Natural killer cell treated with Interleukin-12 subunit alpha and Interleukin-12 subunit beta and Interleukin-15 and Interleukin-18, amount 100 ng/mL, for 72 hours (primary cell): ENCODE data around the gene CAMK2G. TPM values are rescaled to one million over a fixed set of nuclear protein-coding genes. Genes with fewer than 3 reads are reported as not detected.
A peak's percentile ranks its signal among the peaks of the same experiment; 100 is the strongest.

Experiments used
- ATAC-seq, 2 donors: fragments of 150-1000 bp; cut with Tn5 transposase in 1 of 2; sonication (Bioruptor Pico), chemical (Tn5 transposase) in 1 of 2; 2 replicates each; pipeline ENCODE4 v1.10.0; 2021
- DNase-seq: peaks from one replicate; pipeline ENCODE4 v3.0.0; 2022; ENCODE audit warnings: low spot score
- H3K27ac Mint-ChIP-seq, 2 donors: 1 replicate in 1 of 2; 2 replicates in 1 of 2; pipeline ENCODE4 v1.8.0; 2022; ENCODE audit warnings: mixed read lengths in 2 of 2, mild to moderate bottlenecking in 1 of 2, moderate library complexity in 1 of 2
- H3K27me3 Mint-ChIP-seq, 2 donors: 1 replicate in 1 of 2; 2 replicates in 1 of 2; pipeline ENCODE4 v1.8.0; 2022; ENCODE audit warnings: mixed read lengths in 2 of 2
- H3K36me3 Mint-ChIP-seq: one replicate; pipeline ENCODE4 v1.8.0; 2022; ENCODE audit warnings: mixed read lengths
- H3K4me1 Mint-ChIP-seq, 2 donors: 1 replicate in 1 of 2; 2 replicates in 1 of 2; pipeline ENCODE4 v1.8.0; 2022; ENCODE audit warnings: low read depth in 2 of 2, mixed read lengths in 2 of 2, mild to moderate bottlenecking in 1 of 2
- H3K4me3 Mint-ChIP-seq: one replicate; pipeline ENCODE4 v1.8.0; 2022; ENCODE audit warnings: mixed read lengths
- H3K9me3 Mint-ChIP-seq: 2 replicates; pipeline ENCODE4 v1.8.0; 2022; ENCODE audit warnings: mixed read lengths
- total RNA-seq, 2 donors: library from RNA; stranded (reverse); gene quantifications; one replicate each; pipeline ENCODE4 v1.2.3, GENCODE V29; 2022

CAMK2G gene
- total RNA-seq, 2 donors from 2014 or later: 6.9 to 15.3 TPM

DNA sequence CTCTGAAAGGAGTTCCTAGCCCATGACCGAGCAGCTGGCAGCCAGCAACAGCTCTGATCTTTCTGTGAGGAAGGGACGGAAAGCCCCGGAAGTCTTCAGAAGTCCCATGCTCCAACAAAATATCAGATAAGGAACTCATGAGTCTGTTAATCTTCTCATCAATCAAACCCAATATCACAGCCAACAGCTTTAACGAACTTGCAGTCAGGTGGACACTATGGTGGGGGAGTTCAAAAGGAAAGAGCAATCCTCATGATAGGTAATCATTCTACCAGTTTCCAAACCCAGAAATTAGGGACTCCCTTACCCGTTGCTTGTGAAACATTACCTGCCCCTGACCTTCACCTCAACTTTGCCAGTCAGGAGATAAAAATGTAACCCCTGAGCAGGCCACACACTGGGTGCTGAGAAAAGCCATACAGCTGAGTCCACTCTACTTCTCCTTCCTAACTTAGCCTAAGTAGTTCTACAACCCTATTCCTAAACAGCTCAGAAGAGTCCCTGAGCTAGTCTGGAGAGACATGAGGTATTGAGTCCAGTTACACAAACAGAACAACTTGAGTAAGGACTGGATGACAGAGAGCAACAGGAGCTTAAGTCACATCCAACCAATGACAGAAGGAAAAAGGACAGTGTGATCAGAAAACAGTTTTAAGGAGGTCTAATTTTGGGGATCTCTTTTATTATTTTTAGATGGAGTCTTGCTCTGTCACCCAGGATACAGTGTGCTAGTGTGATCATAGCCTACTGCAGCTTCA is 65.1 kb downstream of the CAMK2G start:
- Mint-ChIP-seq H3K9me3 (no peaks in the 10 kb centered on the region), H3K36me3 (peaks cover 33% of the 10 kb centered on the region), H3K27me3 (no peaks in the 10 kb centered on the region), H3K4me1 (peaks cover 45 to 46% of the 10 kb centered on the region in 2 donors), H3K4me3 (peak overlapping the region; percentile 94), H3K27ac (peak overlapping the region; percentile 90 to 96)
- no peak for ATAC-seq
- DNase-seq: no peak

DNA sequence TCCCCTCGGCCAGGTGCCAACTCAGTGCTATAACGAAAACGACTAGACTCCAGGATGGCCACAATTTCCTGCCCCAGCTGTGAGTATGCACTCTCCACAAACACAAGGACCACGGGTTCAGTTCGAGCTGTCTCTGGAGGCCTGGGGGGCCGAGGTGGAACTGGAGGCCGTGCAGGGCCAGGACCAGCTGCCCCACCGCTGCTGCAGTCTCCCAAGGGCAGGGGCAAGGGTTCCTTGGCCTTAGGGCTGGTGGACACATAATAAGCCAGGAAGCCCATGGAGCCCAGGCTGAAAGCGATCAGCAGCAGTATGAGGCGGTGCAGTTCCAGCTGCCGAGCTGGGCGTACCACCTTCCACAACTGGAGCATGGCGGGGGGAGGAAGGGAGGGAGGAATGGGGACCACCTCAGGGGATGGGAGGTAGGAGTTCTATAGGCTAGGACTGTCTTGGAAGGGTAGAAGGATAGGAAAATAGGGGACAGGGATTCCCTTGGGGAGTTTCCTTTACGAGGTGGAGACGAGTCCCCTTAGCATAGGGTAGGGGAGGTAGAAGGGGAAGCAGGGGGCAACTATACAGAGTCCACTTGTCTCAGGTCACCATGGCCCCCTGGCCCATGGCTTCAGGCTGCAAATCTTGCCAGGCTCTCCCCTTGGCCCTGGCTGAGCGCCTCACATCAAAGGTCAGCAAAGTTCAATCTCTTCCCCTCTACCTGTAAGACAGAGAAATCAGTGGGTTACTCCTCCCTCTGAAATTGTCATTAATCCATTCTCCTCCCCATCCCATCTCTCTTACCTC is 66.1 kb downstream of the CAMK2G start:
- ATAC-seq: no peak
- DNase-seq: no peak
- Mint-ChIP-seq H3K27ac (peak overlapping the region; percentile 90 to 96), H3K27me3 (no peaks in the 10 kb centered on the region), H3K36me3 (peaks cover 33% of the 10 kb centered on the region), H3K4me3 (peak overlapping the region; percentile 94), H3K4me1 (peaks cover 49 to 56% of the 10 kb centered on the region in 2 donors), H3K9me3 (no peaks in the 10 kb centered on the region)

DNA sequence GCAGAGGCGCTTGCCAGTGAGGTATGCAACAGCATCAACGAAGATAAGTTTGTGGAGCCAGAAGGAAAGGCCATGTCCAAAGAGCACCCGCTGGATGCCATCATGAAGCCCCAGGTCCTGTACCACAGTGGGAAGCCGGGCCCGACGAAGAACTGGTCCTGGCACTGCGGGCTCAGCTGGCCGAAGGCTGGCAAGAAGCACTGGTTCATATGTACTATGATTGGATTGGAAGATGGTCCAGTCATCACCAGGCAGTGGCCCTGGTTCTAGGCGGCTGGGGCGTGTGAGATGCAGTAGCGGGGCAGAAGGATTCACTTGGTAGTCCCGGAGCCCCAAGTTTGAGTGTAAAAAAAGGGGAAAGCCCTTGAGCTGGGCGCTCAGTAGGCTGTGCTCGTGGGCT is 66.9 kb downstream of the CAMK2G start:
- DNase-seq: no peak
- Mint-ChIP-seq H3K9me3 (no peaks in the 10 kb centered on the region), H3K4me3 (peak overlapping the region; percentile 21), H3K27me3 (no peaks in the 10 kb centered on the region), H3K4me1 (peaks cover 48 to 61% of the 10 kb centered on the region in 2 donors), H3K36me3 (peaks cover 39% of the 10 kb centered on the region), H3K27ac (peak overlapping the region; percentile 7 to 13)
- no peak for ATAC-seq

DNA sequence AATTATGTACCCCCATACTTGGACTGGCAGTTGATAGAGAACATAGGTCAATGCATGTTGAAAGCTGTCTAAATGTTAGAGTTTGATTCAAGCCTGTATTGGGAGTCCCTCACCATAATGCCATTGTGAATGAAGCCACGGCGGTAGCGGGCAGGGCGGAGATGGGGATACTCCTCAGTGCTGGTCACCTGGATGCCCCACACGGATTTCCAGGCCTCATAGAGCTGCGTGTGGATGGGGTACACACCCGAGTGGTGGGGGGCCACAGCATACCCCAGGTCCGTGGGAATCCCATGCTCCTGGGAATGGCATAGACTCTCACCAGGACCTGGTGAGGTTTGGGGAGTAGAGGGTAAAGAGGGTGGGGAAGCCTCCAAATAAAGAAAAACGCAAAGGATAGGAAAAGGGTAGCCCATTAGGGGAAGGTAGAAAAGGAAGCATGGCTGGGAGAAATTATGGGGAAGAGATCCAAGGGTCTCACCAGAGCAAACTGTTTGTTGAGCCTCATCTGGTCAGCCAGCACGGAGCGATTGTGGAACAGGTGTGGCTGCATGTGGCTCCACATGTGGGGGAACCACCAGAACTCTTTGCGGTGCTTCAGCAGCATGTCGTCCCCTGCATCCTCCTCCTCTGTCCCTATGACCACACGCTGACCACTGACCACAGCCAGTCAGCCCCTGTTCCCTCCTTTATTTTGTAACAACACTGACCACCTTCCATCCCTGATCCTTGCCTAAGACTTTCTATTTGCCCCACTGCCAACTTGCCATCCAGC is 68.0 kb downstream of the CAMK2G start:
- H3K4me3 Mint-ChIP-seq: peak overlapping the region; percentile 21
- peaks cover 39% of the 10 kb centered on the region for H3K36me3 Mint-ChIP-seq
- no peaks in the 10 kb centered on the region for H3K27me3 Mint-ChIP-seq
- peaks cover 48 to 61% of the 10 kb centered on the region in 2 donors for H3K4me1 Mint-ChIP-seq
- peak overlapping the region; percentile 13 to 31 for H3K27ac Mint-ChIP-seq
- no peak for ATAC-seq
- no peaks in the 10 kb centered on the region for H3K9me3 Mint-ChIP-seq
- DNase-seq: no peak

DNA sequence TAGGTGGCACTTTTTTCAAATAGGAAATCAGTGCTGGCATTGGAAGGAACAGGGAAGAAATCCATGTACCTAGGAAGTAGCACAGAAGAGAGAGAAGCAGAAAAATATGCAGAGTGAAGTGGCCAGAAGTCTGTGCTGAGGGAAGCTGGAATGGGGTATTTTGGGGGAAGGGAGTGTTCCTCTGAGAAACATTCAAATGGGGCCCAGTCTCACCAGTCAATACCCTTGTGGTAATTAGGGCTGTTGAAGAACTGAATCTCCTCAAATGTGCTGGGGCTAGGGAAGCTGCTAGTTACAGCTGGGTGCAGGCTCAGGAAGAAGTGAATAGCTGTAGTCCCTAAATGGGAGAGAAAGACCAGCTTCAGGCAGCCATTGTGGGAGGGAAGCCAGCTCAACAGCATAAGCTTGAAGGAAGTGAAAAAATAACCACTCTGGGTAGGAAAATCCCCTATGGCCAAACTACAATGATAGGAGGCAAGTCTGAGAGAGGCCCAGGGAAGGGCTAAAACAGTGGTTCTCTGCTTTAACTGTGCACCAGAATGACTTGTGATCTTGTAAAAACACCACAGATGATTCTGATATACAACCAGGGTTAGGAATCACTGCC is 70.6 kb downstream of the CAMK2G start:
- Mint-ChIP-seq H3K9me3 (no peaks in the 10 kb centered on the region), H3K4me3 (peak overlapping the region; percentile 4), H3K27me3 (no peaks in the 10 kb centered on the region), H3K27ac (peak overlapping the region; percentile 53 to 88), H3K36me3 (peaks cover 25% of the 10 kb centered on the region), H3K4me1 (peaks cover 33 to 42% of the 10 kb centered on the region in 2 donors)
- no peak for DNase-seq
- ATAC-seq: peak; percentile 43 to 52

DNA sequence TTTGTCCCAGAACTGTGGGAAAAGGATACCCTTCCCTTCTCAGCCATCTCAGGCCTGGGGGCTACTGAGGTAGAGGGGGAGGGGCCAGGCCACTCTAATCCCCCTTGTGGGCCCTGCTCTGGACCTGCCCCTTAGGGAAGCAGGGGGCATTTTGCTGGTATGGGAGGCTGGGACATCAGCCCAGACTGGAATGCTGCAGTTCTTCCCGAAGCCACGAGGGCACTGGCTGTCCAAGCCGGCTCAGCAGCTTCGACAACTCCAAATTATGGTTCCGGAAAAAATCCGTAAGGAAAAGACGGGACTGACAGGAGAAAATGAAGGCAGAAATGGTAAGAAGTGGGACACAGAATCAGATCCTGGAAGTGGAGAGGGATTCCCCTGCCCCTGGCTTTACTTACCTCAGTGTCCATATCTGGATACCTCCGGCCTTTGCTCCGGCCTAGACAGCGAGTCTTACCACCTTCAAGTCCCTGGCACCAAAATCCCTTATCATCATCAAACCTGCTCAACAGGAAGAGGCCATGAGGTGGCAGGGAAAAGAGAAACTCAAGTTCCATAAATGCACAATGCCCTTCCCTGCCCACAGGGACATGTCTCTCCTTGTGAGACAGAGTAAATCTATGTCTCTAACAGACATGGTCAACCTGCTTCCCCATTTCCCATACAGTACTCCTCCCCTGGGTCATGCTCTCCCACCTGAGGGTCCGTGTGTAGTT is 71.9 kb downstream of the CAMK2G start:
- Mint-ChIP-seq H3K36me3 (peaks cover 29% of the 10 kb centered on the region), H3K27me3 (no peaks in the 10 kb centered on the region), H3K4me1 (peaks cover 32 to 35% of the 10 kb centered on the region in 2 donors), H3K4me3 (no peak overlapping the region), H3K27ac (peak overlapping the region; percentile 53 to 88), H3K9me3 (no peaks in the 10 kb centered on the region)
- no peak for ATAC-seq
- DNase-seq: no peak

DNA sequence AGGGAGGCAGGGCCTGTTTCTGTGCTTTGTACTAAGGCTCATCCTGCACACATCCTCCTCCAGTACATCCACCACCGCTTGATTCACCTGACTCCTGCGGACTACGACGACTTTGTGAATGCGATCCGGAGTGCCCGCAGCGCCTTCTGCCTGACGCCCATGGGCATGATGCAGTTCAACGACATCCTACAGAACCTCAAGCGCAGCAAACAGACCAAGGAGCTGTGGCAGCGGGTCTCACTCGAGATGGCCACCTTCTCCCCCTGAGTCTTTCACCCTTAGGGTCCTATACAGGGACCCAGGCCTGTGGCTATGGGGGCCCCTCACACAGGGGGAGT is 73.1 kb downstream of the CAMK2G start:
- DNase-seq (no peak), ATAC-seq (no peak)
- H3K9me3 Mint-ChIP-seq: no peaks in the 10 kb centered on the region
- no peak overlapping the region for H3K4me3 Mint-ChIP-seq
- H3K36me3 Mint-ChIP-seq: peaks cover 18% of the 10 kb centered on the region
- H3K4me1 Mint-ChIP-seq: peaks cover 23 to 25% of the 10 kb centered on the region in 2 donors
- no peak overlapping the region for H3K27ac Mint-ChIP-seq
- no peaks in the 10 kb centered on the region for H3K27me3 Mint-ChIP-seq

DNA sequence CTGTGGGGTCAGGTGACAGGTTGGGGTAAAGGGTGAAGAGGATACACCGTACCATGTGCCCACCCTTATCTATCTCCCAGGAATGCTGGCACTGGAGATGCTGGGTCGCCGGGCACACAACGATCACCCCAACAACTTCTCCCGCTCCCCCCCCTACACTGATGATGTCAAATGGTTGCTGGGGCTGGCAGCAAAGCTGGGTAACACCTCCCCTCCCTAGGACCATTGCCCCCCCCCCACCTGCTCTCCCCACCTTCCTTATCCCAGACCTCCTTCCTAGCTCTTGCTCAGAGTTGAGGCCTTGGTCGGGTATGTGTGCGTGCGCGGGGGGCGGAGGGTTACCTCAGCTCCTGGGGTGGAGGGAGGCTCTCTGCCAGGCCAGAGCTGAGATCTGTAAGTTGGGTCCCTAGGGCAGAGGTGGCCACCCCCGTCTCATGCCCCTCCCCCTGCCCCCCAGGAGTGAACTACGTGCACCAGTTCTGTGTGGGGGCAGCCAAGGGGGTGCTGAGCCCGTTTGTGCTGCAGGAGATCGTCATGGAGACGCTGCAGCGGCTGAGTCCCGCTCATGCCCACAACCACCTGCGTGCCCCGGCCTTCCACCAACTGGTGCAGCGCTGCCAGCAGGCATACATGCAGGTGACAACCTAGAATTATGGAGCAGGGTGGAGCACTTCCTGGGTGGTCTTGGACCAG is 73.6 kb downstream of the CAMK2G start:
- H3K27ac Mint-ChIP-seq: no peak overlapping the region
- peaks cover 13% of the 10 kb centered on the region for H3K36me3 Mint-ChIP-seq
- DNase-seq: no peak
- H3K27me3 Mint-ChIP-seq: no peaks in the 10 kb centered on the region
- H3K4me3 Mint-ChIP-seq: no peak overlapping the region
- no peaks in the 10 kb centered on the region for H3K9me3 Mint-ChIP-seq
- no peak for ATAC-seq
- peaks cover 18 to 22% of the 10 kb centered on the region in 2 donors for H3K4me1 Mint-ChIP-seq

DNA sequence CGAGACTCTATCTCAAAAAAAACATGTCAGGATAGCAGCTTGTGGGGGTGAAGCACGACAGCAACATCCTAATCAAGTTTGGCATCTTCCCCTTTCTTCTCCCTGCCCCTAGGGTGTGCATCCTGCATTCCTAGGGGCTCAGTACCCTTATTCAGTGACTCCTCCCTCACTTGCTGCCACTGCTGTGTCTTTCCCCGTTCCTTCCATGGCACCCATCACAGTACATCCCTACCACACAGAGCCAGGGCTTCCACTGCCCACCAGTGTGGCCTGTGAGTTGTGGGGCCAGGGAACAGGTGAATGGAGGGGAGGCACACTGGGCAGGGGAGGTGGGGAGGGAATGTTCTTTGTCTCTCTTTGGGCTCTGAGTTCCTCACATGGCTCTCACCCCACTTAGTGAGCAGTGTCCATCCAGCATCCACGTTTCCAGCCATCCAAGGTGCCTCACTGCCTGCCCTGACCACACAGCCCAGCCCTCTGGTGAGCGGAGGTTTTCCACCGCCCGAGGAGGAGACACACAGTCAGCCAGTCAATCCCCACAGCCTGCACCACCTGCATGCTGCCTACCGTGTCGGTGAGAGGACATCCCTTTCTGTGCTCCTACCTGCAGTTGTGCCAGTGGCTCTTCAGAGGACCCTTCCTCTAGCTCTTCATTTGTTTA is 74.3 kb downstream of the CAMK2G start:
- H3K4me1 Mint-ChIP-seq: peaks cover 16 to 21% of the 10 kb centered on the region in 2 donors
- no peaks in the 10 kb centered on the region for H3K27me3 Mint-ChIP-seq
- ATAC-seq (no peak), DNase-seq (no peak)
- H3K4me3 Mint-ChIP-seq: no peak overlapping the region
- H3K9me3 Mint-ChIP-seq: no peaks in the 10 kb centered on the region
- H3K36me3 Mint-ChIP-seq: peaks cover 15% of the 10 kb centered on the region
- no peak overlapping the region for H3K27ac Mint-ChIP-seq

DNA sequence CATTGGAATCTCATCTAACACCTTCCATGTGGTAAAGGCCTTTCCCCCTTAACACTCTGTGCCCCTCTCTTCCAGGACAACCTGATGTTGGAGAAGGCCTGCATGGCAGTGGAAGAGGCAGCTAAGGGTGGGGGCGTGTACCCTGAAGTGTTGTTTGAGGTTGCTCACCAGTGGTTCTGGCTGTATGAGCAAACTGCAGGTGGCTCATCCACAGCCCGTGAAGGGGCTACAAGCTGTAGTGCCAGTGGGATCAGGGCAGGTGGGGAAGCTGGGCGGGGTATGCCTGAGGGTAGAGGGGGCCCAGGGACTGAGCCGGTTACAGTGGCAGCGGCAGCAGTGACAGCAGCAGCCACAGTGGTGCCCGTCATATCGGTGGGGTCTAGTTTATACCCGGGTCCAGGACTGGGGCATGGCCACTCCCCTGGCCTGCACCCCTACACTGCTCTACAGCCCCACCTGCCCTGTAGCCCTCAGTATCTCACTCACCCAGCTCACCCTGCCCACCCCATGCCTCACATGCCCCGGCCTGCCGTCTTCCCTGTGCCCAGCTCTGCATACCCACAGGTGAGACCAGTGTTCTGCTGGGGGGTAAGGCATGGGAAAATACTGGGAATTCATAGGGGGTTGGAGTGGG is 75.3 kb downstream of the CAMK2G start:
- Mint-ChIP-seq H3K4me3 (no peak overlapping the region), H3K9me3 (no peaks in the 10 kb centered on the region), H3K27me3 (no peaks in the 10 kb centered on the region), H3K36me3 (peaks cover 15% of the 10 kb centered on the region), H3K4me1 (peaks cover 12 to 20% of the 10 kb centered on the region in 2 donors), H3K27ac (no peak overlapping the region)
- DNase-seq (no peak), ATAC-seq (peak in 1 of 2 donors; percentile 37)

DNA sequence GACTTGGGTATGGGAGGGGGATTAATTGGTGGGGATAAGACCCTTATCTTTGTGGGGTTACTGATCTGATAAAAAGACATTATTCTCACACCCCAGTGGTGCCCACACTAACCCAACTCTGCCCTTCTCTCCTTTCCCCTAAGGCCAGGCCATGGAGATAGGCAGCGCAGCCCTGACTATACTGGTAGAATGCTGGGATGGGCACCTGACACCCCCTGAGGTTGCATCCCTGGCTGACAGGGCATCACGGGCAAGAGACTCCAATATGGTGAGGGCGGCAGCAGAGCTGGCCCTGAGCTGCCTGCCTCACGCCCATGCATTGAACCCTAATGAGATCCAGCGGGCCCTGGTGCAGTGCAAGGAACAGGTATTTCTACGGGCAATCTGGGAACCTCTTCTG is 76.3 kb downstream of the CAMK2G start:
- no peaks in the 10 kb centered on the region for H3K9me3 Mint-ChIP-seq
- H3K36me3 Mint-ChIP-seq: peaks cover 19% of the 10 kb centered on the region
- DNase-seq: no peak
- ATAC-seq: no peak
- H3K4me1 Mint-ChIP-seq: peaks cover 4 to 16% of the 10 kb centered on the region in 2 donors
- no peak overlapping the region for H3K4me3 Mint-ChIP-seq
- H3K27ac Mint-ChIP-seq: peak overlapping the region; percentile 49 to 61
- no peaks in the 10 kb centered on the region for H3K27me3 Mint-ChIP-seq
